Myocyte (in vitro differentiated cells): ENCODE measurements around the gene ANKRD50. TPM values are rescaled to one million over a fixed set of nuclear protein-coding genes. Genes with fewer than 3 reads are reported as not detected.

Source experiments
- DNase-seq: peaks from one replicate; pipeline ENCODE4 v3.0.0-alpha.2; 2012; ENCODE audit warnings: low read depth
- total RNA-seq: library from RNA; depleted of rRNA; stranded (reverse); fragments of >200 nt; gene quantifications from 2 replicates; pipeline ENCODE4 v1.2.3, GENCODE V29; 2014

The ANKRD50 gene
- total RNA-seq, 1 donor from 2014 or later: 20.8 TPM

DNA sequence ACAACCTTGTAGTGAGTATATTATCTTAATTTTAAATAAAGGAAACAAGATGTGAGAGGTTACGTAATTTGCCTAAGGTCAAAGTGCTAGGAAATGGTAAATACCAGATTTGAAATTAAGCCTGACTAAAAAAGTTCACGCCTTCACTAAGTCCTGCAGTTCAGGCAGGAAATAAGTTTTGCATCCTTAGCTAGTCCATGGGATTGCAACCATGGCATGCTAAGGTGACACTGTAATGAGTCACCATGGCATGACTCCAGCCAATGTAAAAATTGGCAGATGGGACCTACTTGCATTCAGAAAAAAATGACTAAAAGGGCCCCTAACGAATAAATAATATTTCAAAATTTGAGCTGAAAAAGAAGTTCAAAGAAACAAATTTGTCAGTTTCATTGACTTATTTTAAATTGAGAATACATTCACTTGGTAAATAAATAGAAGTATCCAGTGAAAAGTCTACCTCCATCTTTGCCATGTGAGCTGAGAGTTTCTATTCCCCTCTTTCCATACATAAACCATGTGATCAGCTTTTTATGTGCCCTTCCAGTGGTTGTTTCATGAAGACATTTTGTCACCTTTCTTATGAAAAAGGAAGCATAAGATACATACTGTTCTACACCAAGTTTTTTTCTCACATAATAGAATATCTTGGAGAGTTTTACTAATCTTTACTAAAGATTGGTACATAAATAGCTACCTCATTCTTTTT, 72.4 kb downstream of the ANKRD50 start:
- peak; percentile 42 for DNase-seq

DNA sequence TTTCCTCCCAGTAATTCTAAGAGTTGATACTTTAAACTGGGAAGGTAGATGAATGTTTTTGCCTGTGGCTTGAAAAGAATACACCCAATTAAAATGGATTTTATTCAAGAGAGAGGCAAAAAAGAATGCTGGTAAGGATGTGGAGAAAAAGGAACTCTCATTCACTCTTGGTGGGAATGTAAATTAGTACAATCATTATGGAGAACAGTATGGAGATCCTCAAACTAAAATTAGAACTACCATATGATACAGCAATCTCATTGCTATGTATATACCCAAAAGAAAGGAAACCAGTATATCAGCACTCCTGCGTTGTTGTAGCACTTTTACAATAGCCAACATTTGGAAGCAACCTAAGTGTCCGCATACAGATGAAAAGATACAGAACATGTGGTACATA, 75.2 kb downstream of the ANKRD50 start:
- DNase-seq: no peak

DNA sequence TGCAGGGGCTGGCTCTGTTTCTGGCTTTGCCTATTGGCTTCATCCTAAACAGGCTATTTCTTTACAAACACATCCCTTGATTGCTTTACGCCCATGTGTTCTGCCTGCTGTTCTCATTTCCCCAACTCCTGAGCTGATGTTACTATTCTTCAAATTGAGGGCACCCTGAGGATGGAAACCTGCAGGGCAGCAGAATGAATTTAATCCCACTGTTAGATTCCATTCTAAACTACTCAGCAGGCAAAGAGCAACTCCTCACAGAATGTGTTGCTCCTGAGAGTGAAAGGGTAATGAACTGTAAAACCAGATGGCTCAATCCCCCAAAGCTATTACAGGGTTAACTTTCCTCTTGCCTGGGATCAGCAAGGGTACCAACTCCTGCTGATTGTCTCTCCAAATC, 75.7 kb downstream of the ANKRD50 start:
- no peak for DNase-seq

DNA sequence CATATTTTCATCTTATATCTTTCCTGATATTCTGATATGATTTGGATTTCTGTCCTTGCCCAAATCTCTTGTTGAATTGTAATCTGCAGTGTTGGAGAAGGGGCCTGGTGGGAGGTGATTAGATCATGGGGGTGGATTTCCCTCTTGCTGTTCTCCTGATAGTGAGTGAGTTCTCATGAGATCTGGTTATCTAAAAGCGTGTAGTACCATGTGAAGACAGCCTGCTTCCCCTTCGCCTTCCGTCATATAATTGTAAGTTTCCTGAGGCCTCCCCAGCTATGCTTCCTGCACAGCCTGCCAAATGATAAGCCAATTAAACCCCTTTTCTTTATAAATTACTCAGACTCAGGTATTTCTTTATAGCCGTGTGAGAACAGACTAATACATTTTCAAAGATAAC, 77.2 kb downstream of the ANKRD50 start:
- DNase-seq: no peak

DNA sequence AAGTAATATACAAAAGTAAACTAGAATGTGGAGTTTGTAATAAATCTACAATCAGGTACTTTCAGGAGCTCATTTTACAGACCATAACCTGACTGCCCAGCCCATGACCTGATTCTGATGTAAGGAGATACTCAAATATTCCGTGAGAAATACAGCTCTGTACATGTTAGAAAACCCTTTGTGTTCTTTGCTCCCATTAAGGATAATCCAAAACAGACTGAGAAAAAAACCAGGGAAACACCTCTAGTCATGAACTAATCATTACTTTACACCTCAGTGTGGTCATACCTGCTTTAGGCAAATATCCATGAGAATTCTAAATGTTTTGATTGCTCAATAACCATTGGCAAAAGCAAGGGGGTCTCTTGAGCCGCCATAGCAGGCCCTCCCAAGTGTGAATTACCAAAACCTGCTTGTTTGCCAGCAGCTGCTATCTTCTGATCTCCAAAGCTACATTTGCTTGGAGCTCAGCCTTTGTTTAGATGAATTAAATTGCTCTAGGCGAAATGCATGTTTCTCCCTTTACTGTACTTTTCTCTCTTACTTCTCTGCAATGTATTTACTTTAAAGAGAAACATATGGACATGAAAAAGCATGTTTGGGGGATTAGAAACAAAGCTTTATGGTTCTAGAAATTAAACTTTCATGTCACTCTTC, 79.1 kb downstream of the ANKRD50 start:
- no peak for DNase-seq

DNA sequence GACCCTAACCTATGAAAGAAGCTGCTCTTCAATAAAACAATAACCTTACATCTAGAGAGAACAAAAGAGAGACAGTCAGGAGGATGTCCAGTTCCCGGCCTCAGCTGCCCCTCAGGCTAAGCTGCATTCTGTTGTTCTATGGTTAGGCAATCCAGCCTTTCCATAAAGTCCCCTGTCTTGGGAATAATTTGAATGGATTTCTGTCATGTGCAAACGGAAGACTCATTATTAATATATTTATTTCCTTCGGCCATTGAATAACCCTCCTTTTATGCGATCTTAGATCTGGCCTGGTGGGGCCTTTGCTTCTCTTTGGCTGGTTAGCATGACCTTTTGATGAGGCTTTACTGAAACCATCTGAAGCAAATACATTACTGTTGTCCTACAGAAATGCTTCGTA, 80.1 kb downstream of the ANKRD50 start:
- DNase-seq: no peak

DNA sequence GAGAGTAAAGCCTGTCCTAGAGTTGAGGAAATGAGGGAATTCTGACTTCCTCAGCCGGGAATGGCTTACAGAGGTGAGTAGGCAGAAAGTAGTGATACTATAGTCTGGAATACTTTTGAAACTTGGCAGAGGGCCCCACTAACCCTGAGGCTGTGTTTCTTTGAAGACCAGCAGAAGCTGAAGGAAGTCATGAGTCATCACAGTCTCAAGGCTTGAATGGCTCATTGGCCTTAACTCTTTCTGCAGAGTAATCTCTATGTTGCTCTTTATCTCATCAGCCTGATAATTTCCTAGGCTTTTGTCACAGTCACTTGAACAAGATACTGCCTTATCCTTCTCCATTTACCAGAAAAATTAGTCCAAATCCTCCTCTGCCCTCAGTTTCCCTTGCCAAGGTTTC, 80.8 kb downstream of the ANKRD50 start:
- peak; percentile 75 for DNase-seq

DNA sequence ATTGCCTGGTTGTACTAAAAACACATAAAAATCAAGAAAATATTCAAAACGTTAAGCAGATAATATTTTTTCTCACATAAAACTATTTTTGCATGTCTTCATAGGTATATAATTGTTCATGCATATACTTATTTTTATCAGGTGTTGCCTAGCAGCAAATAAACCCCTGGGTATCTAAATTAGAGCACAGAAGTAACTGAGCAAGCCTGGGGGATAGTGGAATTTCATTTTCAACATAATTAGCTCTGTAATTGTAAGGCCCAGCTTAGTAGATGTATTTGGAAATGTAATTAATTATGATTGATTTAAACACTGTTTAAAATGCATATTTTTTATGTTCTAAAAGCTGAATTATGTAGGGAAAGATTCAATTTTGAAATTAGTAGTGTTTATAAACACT, 82.9 kb downstream of the ANKRD50 start:
- no peak for DNase-seq
